Gastrocnemius medialis (tissue), 4 donors: ENCODE data around the gene PLP2. TPM values are rescaled to one million over a fixed set of nuclear protein-coding genes. Genes with fewer than 3 reads are reported as not detected.

ENCODE experiments used
- ATAC-seq, 2 donors: fragments of 150-250 bp; one replicate each; pipeline ENCODE4 v1.9.1; 2016
- DNase-seq, 2 donors: peaks; one replicate each; pipeline ENCODE4 v3.0.0-alpha.2; 2019
- H3K27ac ChIP-seq, 4 donors: fragments of 200-600 bp; sonication (generic); 1 replicate in 1 of 4; 2 replicates in 3 of 4; pipeline ENCODE4 v1.5.1; 2016 to 2018; ENCODE audit warnings: mild to moderate bottlenecking in 2 of 4, moderate library complexity in 1 of 4
- H3K27me3 ChIP-seq, 3 donors: fragments of 200-600 bp; sonication (generic) in 2 of 3; 1 replicate in 1 of 3; 2 replicates in 2 of 3; pipeline versions ENCODE4 v1.5.1 to v1.6.0; 2016 to 2019; ENCODE audit warnings: mild to moderate bottlenecking in 1 of 3, moderate library complexity in 1 of 3
- H3K36me3 ChIP-seq, 2 donors: fragments of 200-600 bp; sonication (generic) in 1 of 2; one replicate each; pipeline ENCODE4 v1.5.1; 2017 to 2018
- H3K4me1 ChIP-seq, 2 donors: fragments of 200-600 bp; sonication (generic) in 1 of 2; one replicate each; pipeline ENCODE4 v1.5.1; 2016 to 2017; ENCODE audit warnings: mild to moderate bottlenecking in 2 of 2
- H3K4me3 ChIP-seq, 4 donors: fragments of 200-600 bp; sonication (generic) in 3 of 4; 1 replicate in 1 of 4; 2 replicates in 3 of 4; pipeline ENCODE4 v1.5.1; 2016 to 2019; ENCODE audit warnings: mild to moderate bottlenecking in 2 of 4
- H3K9me3 ChIP-seq, 3 donors: fragments of 200-600 bp; sonication (generic) in 2 of 3; 1 replicate in 1 of 3; 2 replicates in 2 of 3; pipeline ENCODE4 v1.5.1; 2016 to 2019
- CTCF ChIP-seq, 5 experiments: fragments of 450-650 bp in 3 of 5; fragments of 200-600 bp in 2 of 5; sonication (generic) in 2 of 5; IDR thresholded peaks in 4 of 5; conservative IDR thresholded peaks in 1 of 5; 1 replicate in 4 of 5; 2 replicates in 1 of 5; pipeline ENCODE4 v1.5.1; 2016 to 2019; ENCODE audit warnings: antibody characterized with exemption in 5 of 5, mild to moderate bottlenecking in 3 of 5, moderate library complexity in 3 of 5
- POLR2A ChIP-seq, 2 donors: fragments of 450-650 bp; IDR thresholded peaks; one replicate each; pipeline ENCODE4 v1.6.1; 2017; ENCODE audit warnings: antibody characterized with exemption in 2 of 2, mild to moderate bottlenecking in 2 of 2, moderate library complexity in 2 of 2
- in situ Hi-C, 4 donors: fragments of 200-750 bp; cut with MboI; loops; one replicate each; pipeline versions ENCODE4 v1.15.0 to v1.8.0; 2017; ENCODE audit warnings: low sequenced_read_pairs in 4 of 4
- intact Hi-C: fragments of 100-400 bp; cut with DNase I; formaldehyde crosslinking; loops from one replicate; pipeline ENCODE4 v1.15.1; 2023; ENCODE audit warnings: low total_unique reads
- total RNA-seq, 4 donors: library from RNA; depleted of rRNA; stranded (reverse); fragments of >200 nt; gene quantifications; one replicate each; pipeline versions ENCODE4 v1.1.0 to v1.2.3, GENCODE V29; 2016

The PLP2 gene
- total RNA-seq, 4 donors from 2014 or later: 12.8 to 53.5 (median 32.5) TPM

GRCh38 chrX:49155243-49155899 lies 16.3 kb upstream of the PLP2 start:
- Histone ChIP-seq H3K27me3 (no peaks in the 10 kb centered on the region), H3K36me3 (no peaks in the 10 kb centered on the region), H3K4me3 (peak overlapping the region; percentile 60 to 69 (median 66)), H3K4me1 (peaks cover 0 to 4% of the 10 kb centered on the region in 2 donors), H3K27ac (peak overlapping the region; percentile 89 to 96 (median 94)), H3K9me3 (no peaks in the 10 kb centered on the region)
- ATAC-seq: peak; percentile 39 to 67
- in situ Hi-C loops: no loop called here
- intact Hi-C loops: loop anchor here (2.0 kb wide), 1 partner anchor 31 kb away; no protein-coding TSS in a partner anchor
- TF ChIP-seq POLR2A (IDR thresholded peaks at IDR 0.05) (no peak), CTCF (IDR thresholded peaks at IDR 0.05 in 4 of 5, conservative IDR thresholded peaks at IDR 0.05 in 1 of 5) (no peak)
- DNase-seq: no peak

GRCh38 chrX:49155900-49156837 lies 15.5 kb upstream of the PLP2 start:
- DNase-seq: peak; percentile 72 to 86
- ATAC-seq: peak; percentile 84 to 92
- H3K4me1 ChIP-seq: peaks cover 0 to 4% of the 10 kb centered on the region in 2 donors
- peak overlapping the region; percentile 60 to 69 (median 66) for H3K4me3 ChIP-seq
- in situ Hi-C loops (no loop called here), intact Hi-C loops (loop anchor here (1.0 to 2.0 kb wide), 2 partner anchors 30 to 31 kb away; partner anchors contain the start of gene PRICKLE3)
- TF ChIP-seq CTCF (IDR thresholded peaks at IDR 0.05 in 4 of 5, conservative IDR thresholded peaks at IDR 0.05 in 1 of 5) (peak; percentile 57 to 85 (median 82)), POLR2A (IDR thresholded peaks at IDR 0.05) (peak; percentile 36 to 47)
- H3K9me3 ChIP-seq: no peaks in the 10 kb centered on the region
- H3K36me3 ChIP-seq: no peaks in the 10 kb centered on the region
- peak overlapping the region; percentile 89 to 96 (median 94) for H3K27ac ChIP-seq
- H3K27me3 ChIP-seq: no peaks in the 10 kb centered on the region

GRCh38 chrX:49157194-49157593 lies 14.5 kb upstream of the PLP2 start:
- no peaks in the 10 kb centered on the region for H3K27me3 ChIP-seq
- no peak for TF ChIP-seq POLR2A (IDR thresholded peaks at IDR 0.05)
- no peak for TF ChIP-seq CTCF (IDR thresholded peaks at IDR 0.05 in 4 of 5, conservative IDR thresholded peaks at IDR 0.05 in 1 of 5)
- no peaks in the 10 kb centered on the region for H3K36me3 ChIP-seq
- intact Hi-C loops: no loop called here
- H3K4me3 ChIP-seq: no peak overlapping the region
- DNase-seq (no peak), ATAC-seq (no peak)
- H3K27ac ChIP-seq: no peak overlapping the region
- no peaks in the 10 kb centered on the region for H3K9me3 ChIP-seq
- in situ Hi-C loops: no loop called here
- peaks cover 0 to 4% of the 10 kb centered on the region in 2 donors for H3K4me1 ChIP-seq

- intact Hi-C loops (loop anchor here (10.0 kb wide), 1 partner anchor 266 kb away; the partner anchor contains the start of genes PQBP1 and TIMM17B), in situ Hi-C loops (no loop called here)
- no peak for ATAC-seq
- Histone ChIP-seq H3K27me3 (no peaks in the 10 kb centered on the region), H3K4me3 (no peak overlapping the region), H3K27ac (no peak overlapping the region), H3K36me3 (no peaks in the 10 kb centered on the region), H3K9me3 (no peaks in the 10 kb centered on the region), H3K4me1 (peaks cover 0 to 4% of the 10 kb centered on the region in 2 donors)
- TF ChIP-seq POLR2A (IDR thresholded peaks at IDR 0.05) (no peak), CTCF (IDR thresholded peaks at IDR 0.05 in 4 of 5, conservative IDR thresholded peaks at IDR 0.05 in 1 of 5) (no peak)
- DNase-seq: no peak
Measured at GRCh38 chrX:49160908-49161307, 10.8 kb upstream of the PLP2 start.
